Measurements from ENCODE around the gene SLCO4C1. TPM values are rescaled to one million over a fixed set of nuclear protein-coding genes. Genes with fewer than 3 reads are reported as not detected.

SLCO4C1 gene
- total and polyA plus RNA-seq, 2 of the 13 experiments (the other 11 are each of a cell fraction or from before 2014, with no cell fraction given), result 1.3 to 7.8 TPM

DNA sequence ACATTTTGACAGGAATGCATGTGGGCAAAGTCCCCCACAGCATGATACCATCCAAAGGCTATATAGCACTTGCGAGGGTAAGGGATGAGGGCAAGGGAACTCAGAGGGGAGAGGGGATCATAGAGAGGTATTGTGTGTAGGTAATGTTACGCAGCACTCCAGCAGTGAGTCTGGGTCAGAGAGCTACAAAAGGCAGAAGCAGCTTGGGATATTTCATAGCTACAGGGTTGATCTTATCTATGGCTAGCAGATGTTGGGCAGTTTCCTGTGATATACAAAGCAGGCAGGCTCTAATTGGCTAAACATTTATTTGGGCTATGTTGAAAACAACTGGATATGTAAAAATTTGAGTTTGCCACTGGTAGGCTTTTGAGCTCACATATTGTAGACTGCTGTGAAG, 17.8 kb upstream of the SLCO4C1 start:
- no peak overlapping the region for H3K4me3 ChIP-seq (replicated peaks in 1 of 3; ENCODE audit: insufficient read depth in 1 of 3, low read depth in 2 of 3, low read length in 3 of 3)
- ChIA-PET CTCF (ENCODE audit: low intra/inter-chr PET ratio, low total read pairs) (no interaction called here), POLR2A (no interaction called here)
- in situ Hi-C loops (cut with HindIII; ENCODE audit: extremely low pct_ligation_motif_present, low pct_unique_long_range_greater_than_20kb), result no loop called here
- H3K27ac ChIP-seq (ENCODE audit: extremely low read length, insufficient read depth, low read length), result no peak overlapping the region
- H3K4me2 ChIP-seq (ENCODE audit: low read depth, low read length), result no peak overlapping the region
- no peaks in the 10 kb centered on the region for H3K79me2 ChIP-seq (ENCODE audit: insufficient read depth, low read length)
- no peak overlapping the region for H3K9ac ChIP-seq (ENCODE audit: insufficient read depth, low read depth, low read length)
- H3K27me3 ChIP-seq (ENCODE audit: control insufficient read depth in 1 of 2, insufficient read depth in 2 of 2, low read length in 2 of 2), result no peaks in the 10 kb centered on the region; a peak in 1 of 5 replicates
- no peaks in the 10 kb centered on the region for H3K9me3 ChIP-seq (ENCODE audit: low read length)
- H4K20me1 ChIP-seq (ENCODE audit: insufficient read depth, low read length), result no peaks in the 10 kb centered on the region
- BruUV-seq (replicated peaks), result no TSS peak
- WGBS (ENCODE audit: low lambda C conversion rate), result 35% methylated on average over 2 of the region's 2 CpGs
- ATAC-seq (no peak), FAIRE-seq (no peak), DNase-seq (ENCODE audit: low spot score) (no peak)
- H3K36me3 ChIP-seq (replicated peaks in 1 of 2; ENCODE audit: control insufficient read depth in 1 of 2, insufficient read depth in 2 of 2, low read length in 2 of 2), result no peaks in the 10 kb centered on the region
- H2AFZ ChIP-seq (ENCODE audit: low read length), result no peak overlapping the region
- no peaks in the 10 kb centered on the region for H3K4me1 ChIP-seq (ENCODE audit: insufficient read depth, low read length)
- intact Hi-C loops (cut with micrococcal nuclease; ENCODE audit: unreplicated experiment), result no loop called here
- no peak for TF ChIP-seq SPEN (CRISPR knock-in tag; IDR thresholded peaks at IDR 0.05; ENCODE audit: low read depth)
- TF ChIP-seq NFRKB (IDR thresholded peaks at IDR 0.05), result no peak
- no peak for TF ChIP-seq HNF4A (CRISPR knock-in tag; IDR thresholded peaks at IDR 0.05)
- TF ChIP-seq, protein P1, sequence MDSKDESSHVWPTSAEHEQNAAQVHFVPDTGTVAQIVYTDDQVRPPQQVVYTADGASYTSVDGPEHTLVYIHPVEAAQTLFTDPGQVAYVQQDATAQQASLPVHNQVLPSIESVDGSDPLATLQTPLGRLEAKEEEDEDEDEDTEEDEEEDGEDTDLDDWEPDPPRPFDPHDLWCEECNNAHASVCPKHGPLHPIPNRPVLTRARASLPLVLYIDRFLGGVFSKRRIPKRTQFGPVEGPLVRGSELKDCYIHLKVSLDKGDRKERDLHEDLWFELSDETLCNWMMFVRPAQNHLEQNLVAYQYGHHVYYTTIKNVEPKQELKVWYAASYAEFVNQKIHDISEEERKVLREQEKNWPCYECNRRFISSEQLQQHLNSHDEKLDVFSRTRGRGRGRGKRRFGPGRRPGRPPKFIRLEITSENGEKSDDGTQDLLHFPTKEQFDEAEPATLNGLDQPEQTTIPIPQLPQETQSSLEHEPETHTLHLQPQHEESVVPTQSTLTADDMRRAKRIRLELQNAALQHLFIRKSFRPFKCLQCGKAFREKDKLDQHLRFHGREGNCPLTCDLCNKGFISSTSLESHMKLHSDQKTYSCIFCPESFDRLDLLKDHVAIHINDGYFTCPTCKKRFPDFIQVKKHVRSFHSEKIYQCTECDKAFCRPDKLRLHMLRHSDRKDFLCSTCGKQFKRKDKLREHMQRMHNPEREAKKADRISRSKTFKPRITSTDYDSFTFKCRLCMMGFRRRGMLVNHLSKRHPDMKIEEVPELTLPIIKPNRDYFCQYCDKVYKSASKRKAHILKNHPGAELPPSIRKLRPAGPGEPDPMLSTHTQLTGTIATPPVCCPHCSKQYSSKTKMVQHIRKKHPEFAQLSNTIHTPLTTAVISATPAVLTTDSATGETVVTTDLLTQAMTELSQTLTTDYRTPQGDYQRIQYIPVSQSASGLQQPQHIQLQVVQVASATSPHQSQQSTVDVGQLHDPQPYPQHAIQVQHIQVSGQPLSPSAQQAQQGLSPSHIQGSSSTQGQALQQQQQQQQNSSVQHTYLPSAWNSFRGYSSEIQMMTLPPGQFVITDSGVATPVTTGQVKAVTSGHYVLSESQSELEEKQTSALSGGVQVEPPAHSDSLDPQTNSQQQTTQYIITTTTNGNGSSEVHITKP (CRISPR knock-in tag; IDR thresholded peaks at IDR 0.05; ENCODE audit: low read depth), result no peak
- TF ChIP-seq MAFK (conservative IDR thresholded peaks at IDR 0.05 in 1 of 2, IDR thresholded peaks at IDR 0.05 in 1 of 2; ENCODE audit: low read length in 2 of 2), result no peak
- TF ChIP-seq ZSCAN29 (CRISPR knock-in tag; conservative IDR thresholded peaks at IDR 0.05), result no peak
- no peak for TF ChIP-seq HDAC2 (CRISPR knock-in tag; IDR thresholded peaks at IDR 0.05)
